ENCODE data around the gene DMRT1. TPM values are rescaled to one million over a fixed set of nuclear protein-coding genes. Genes with fewer than 3 reads are reported as not detected.
A peak's percentile ranks its signal among the peaks of the same experiment; 100 is the strongest.

The DMRT1 gene
- total RNA-seq, 1 donor from 2014 or later: not detected

- Histone ChIP-seq H3K27ac (no peak overlapping the region), H3K9me3 (no peaks in the 10 kb centered on the region), H3K4me1 (no peaks in the 10 kb centered on the region), H3K27me3 (ENCODE audit: low read depth) (no peaks in the 10 kb centered on the region), H3K36me3 (no peaks in the 10 kb centered on the region), H3K4me3 (no peak overlapping the region)
- intact Hi-C loops (cut with DNase I): no loop called here
- no peak for TF ChIP-seq CTCF (IDR thresholded peaks at IDR 0.05)
- ATAC-seq: no peak
- no peak for DNase-seq
Observed at GRCh38 chr9:926976-927375, 85.5 kb downstream of the DMRT1 start.

GRCh38 chr9:928363-929042, 87.0 kb downstream of the DMRT1 start:
- no peak for ATAC-seq
- peak; percentile 36 for TF ChIP-seq CTCF (IDR thresholded peaks at IDR 0.05)
- intact Hi-C loops (cut with DNase I): no loop called here
- H3K27me3 ChIP-seq (ENCODE audit: low read depth): no peaks in the 10 kb centered on the region
- H3K36me3 ChIP-seq: no peaks in the 10 kb centered on the region
- DNase-seq: no peak
- H3K4me1 ChIP-seq: no peaks in the 10 kb centered on the region
- H3K4me3 ChIP-seq: no peak overlapping the region
- no peak overlapping the region for H3K27ac ChIP-seq
- H3K9me3 ChIP-seq: no peaks in the 10 kb centered on the region

GRCh38 chr9:929719-930118, 88.2 kb downstream of the DMRT1 start:
- DNase-seq (no peak), ATAC-seq (no peak)
- Histone ChIP-seq H3K4me1 (no peaks in the 10 kb centered on the region), H3K27me3 (ENCODE audit: low read depth) (peaks cover 4% of the 10 kb centered on the region), H3K36me3 (no peaks in the 10 kb centered on the region), H3K4me3 (no peak overlapping the region), H3K27ac (no peak overlapping the region), H3K9me3 (no peaks in the 10 kb centered on the region)
- TF ChIP-seq CTCF (IDR thresholded peaks at IDR 0.05): no peak
- intact Hi-C loops (cut with DNase I): no loop called here

- TF ChIP-seq CTCF (IDR thresholded peaks at IDR 0.05): no peak
- no peak overlapping the region for H3K4me3 ChIP-seq
- ATAC-seq (no peak), DNase-seq (no peak)
- H3K27ac ChIP-seq: no peak overlapping the region
- intact Hi-C loops (cut with DNase I): no loop called here
- peaks cover 5% of the 10 kb centered on the region for H3K4me1 ChIP-seq
- peaks cover 11% of the 10 kb centered on the region for H3K27me3 ChIP-seq (ENCODE audit: low read depth)
- no peaks in the 10 kb centered on the region for H3K36me3 ChIP-seq
- no peaks in the 10 kb centered on the region for H3K9me3 ChIP-seq
Observed at GRCh38 chr9:933356-933755, 91.9 kb downstream of the DMRT1 start.

GRCh38 chr9:935348-935965, 94.0 kb downstream of the DMRT1 start:
- Histone ChIP-seq H3K27ac (no peak overlapping the region), H3K4me3 (peak overlapping the region; percentile 6), H3K36me3 (no peaks in the 10 kb centered on the region), H3K27me3 (ENCODE audit: low read depth) (peaks cover 11% of the 10 kb centered on the region), H3K9me3 (no peaks in the 10 kb centered on the region), H3K4me1 (peaks cover 5% of the 10 kb centered on the region)
- no peak for TF ChIP-seq CTCF (IDR thresholded peaks at IDR 0.05)
- ATAC-seq (peak; percentile 86 to 94), DNase-seq (no peak)
- intact Hi-C loops (cut with DNase I): no loop called here

Measured in lower lobe of right lung (tissue), 2 donors.